Fibroblast of lung (primary cell): Measurements from ENCODE around the gene GBF1. TPM values are rescaled to one million over a fixed set of nuclear protein-coding genes. Genes with fewer than 3 reads are reported as not detected.

ENCODE experiments used
- DNase-seq, 2 donors: peaks; one replicate each; pipeline versions ENCODE4 v3.0.0 to v3.0.0-alpha.2; 2010; ENCODE audit warnings: low read depth in 2 of 2
- H2AFZ ChIP-seq: 2 replicates; pipeline ENCODE4 v1.5.1; 2012; ENCODE audit warnings: low read length, control low read depth, inconsistent platforms
- H3K27ac ChIP-seq: 2 replicates; pipeline ENCODE4 v1.5.1; 2011; ENCODE audit warnings: low read length, control low read depth; ENCODE audit not compliant: insufficient read depth
- H3K27me3 ChIP-seq: 2 replicates; pipeline ENCODE4 v1.5.1; 2011; ENCODE audit warnings: mild to moderate bottlenecking, low read length; ENCODE audit not compliant: control insufficient read depth, insufficient read depth
- H3K36me3 ChIP-seq: 2 replicates; pipeline ENCODE4 v1.5.1; 2011; ENCODE audit warnings: low read length; ENCODE audit not compliant: control insufficient read depth, insufficient read depth
- H3K4me1 ChIP-seq: 2 replicates; pipeline ENCODE4 v1.5.1; 2011; ENCODE audit warnings: low read length; ENCODE audit not compliant: control insufficient read depth, insufficient read depth; ENCODE audit errors: extremely low read depth
- H3K4me2 ChIP-seq: 2 replicates; pipeline ENCODE4 v1.5.1; 2011; ENCODE audit warnings: low read length, control low read depth; ENCODE audit not compliant: insufficient read depth; ENCODE audit errors: extremely low read depth
- H3K4me3 ChIP-seq, 4 experiments: fragments of 200-600 bp in 1 of 4; sonication (generic) in 1 of 4; replicated peaks in 1 of 4; 2 replicates each; pipeline ENCODE4 v1.5.1; 2011 to 2016; ENCODE audit warnings: low read length in 4 of 4, low read depth in 3 of 4, mild to moderate bottlenecking in 3 of 4, control low read depth in 2 of 4, inconsistent platforms in 1 of 4, mixed read lengths in 1 of 4; ENCODE audit not compliant: insufficient read depth in 1 of 4; ENCODE audit errors: control extremely low read depth in 1 of 4
- H3K79me2 ChIP-seq: 2 replicates; pipeline ENCODE4 v1.5.1; 2012; ENCODE audit warnings: mild to moderate bottlenecking, low read length, inconsistent platforms; ENCODE audit not compliant: control insufficient read depth, insufficient read depth
- H3K9ac ChIP-seq: 2 replicates; pipeline ENCODE4 v1.5.1; 2011; ENCODE audit warnings: mild to moderate bottlenecking, low read length, control low read depth; ENCODE audit not compliant: insufficient read depth
- H3K9me3 ChIP-seq: 2 replicates; pipeline ENCODE4 v1.5.1; 2012; ENCODE audit warnings: low read depth, low read length; ENCODE audit not compliant: control insufficient read depth, insufficient read depth
- H4K20me1 ChIP-seq: 2 replicates; pipeline ENCODE4 v1.5.1; 2011; ENCODE audit warnings: low read length; ENCODE audit not compliant: control insufficient read depth, insufficient read depth; ENCODE audit errors: extremely low read depth
- CTCF ChIP-seq, 2 donors: IDR thresholded peaks in 1 of 2; conservative IDR thresholded peaks in 1 of 2; 1 replicate in 1 of 2; 2 replicates in 1 of 2; pipeline ENCODE4 v1.5.1; 2011 to 2012; ENCODE audit warnings: low read length in 2 of 2, control low read depth in 1 of 2, inconsistent platforms in 1 of 2, low read depth in 1 of 2, mild to moderate bottlenecking in 1 of 2
- EZH2 ChIP-seq: IDR thresholded peaks from 2 replicates; pipeline ENCODE4 v1.5.1; 2012; ENCODE audit warnings: low read length, control low read depth, mild to moderate bottlenecking; ENCODE audit errors: missing control alignments
- polyA plus RNA-seq, 2 donors: library from polyadenylated mRNA; depleted of rRNA in 1 of 2; stranded (reverse) in 1 of 2; unstranded in 1 of 2; fragments of >200 nt; gene quantifications; 2 replicates each; pipeline ENCODE4 v1.2.1, GENCODE V29; 2011 to 2012; ENCODE audit warnings: missing spikeins in 1 of 2
- total RNA-seq: library from RNA; depleted of rRNA; stranded (reverse); fragments of >200 nt; gene quantifications from 2 replicates; pipeline ENCODE4 v1.2.1, GENCODE V29; 2014

Gene GBF1
- total and polyA plus RNA-seq, 2 donors (not counting 1 experiment from before 2014, with no cell fraction given): 24.1 to 24.6 TPM

- DNase-seq: no peak
- H4K20me1 ChIP-seq: no peaks in the 10 kb centered on the region
- H3K9me3 ChIP-seq: no peaks in the 10 kb centered on the region
- no peak overlapping the region for H3K27ac ChIP-seq
- peaks cover 2% of the 10 kb centered on the region for H3K4me1 ChIP-seq
- no peak overlapping the region for H3K9ac ChIP-seq
- no peaks in the 10 kb centered on the region for H3K27me3 ChIP-seq
- H3K79me2 ChIP-seq: no peaks in the 10 kb centered on the region
- no peak overlapping the region for H3K4me3 ChIP-seq
- H3K36me3 ChIP-seq: no peaks in the 10 kb centered on the region
- no peak overlapping the region for H3K4me2 ChIP-seq
- no peak overlapping the region for H2AFZ ChIP-seq
- TF ChIP-seq CTCF (conservative IDR thresholded peaks at IDR 0.05 in 1 of 2, IDR thresholded peaks at IDR 0.05 in 1 of 2; ENCODE audit: low read depth in 1 of 2, low read length in 2 of 2) (no peak), EZH2 (no peak)
Measured at GRCh38 chr10:102220612-102221011, 24.7 kb upstream of the GBF1 start.

GRCh38 chr10:102222797-102223196 is 22.5 kb upstream of the GBF1 start:
- peaks cover 6% of the 10 kb centered on the region for H3K4me1 ChIP-seq
- no peaks in the 10 kb centered on the region for H3K9me3 ChIP-seq
- H3K4me3 ChIP-seq: no peak overlapping the region
- H3K36me3 ChIP-seq: no peaks in the 10 kb centered on the region
- TF ChIP-seq CTCF (conservative IDR thresholded peaks at IDR 0.05 in 1 of 2, IDR thresholded peaks at IDR 0.05 in 1 of 2; ENCODE audit: low read depth in 1 of 2, low read length in 2 of 2): no peak
- no peak for TF ChIP-seq EZH2
- H3K27ac ChIP-seq: no peak overlapping the region
- H2AFZ ChIP-seq: no peak overlapping the region
- no peaks in the 10 kb centered on the region for H4K20me1 ChIP-seq
- DNase-seq: no peak
- no peak overlapping the region for H3K4me2 ChIP-seq
- H3K27me3 ChIP-seq: peaks cover 10% of the 10 kb centered on the region
- H3K79me2 ChIP-seq: no peaks in the 10 kb centered on the region
- no peak overlapping the region for H3K9ac ChIP-seq

GRCh38 chr10:102225646-102226541 is 19.4 kb upstream of the GBF1 start, which contains the start of gene ELOVL3:
ELOVL3 (plus strand) TSS chr10:102226299; CDS start chr10:102226549, 250 bp downstream.
- H3K4me3 ChIP-seq: peak within 1 kb of the TSS in 3 of 4 experiments; percentile 16 to 44 (median 30)
- no peak within 1 kb of the TSS for H3K27ac ChIP-seq
- TF ChIP-seq CTCF (conservative IDR thresholded peaks at IDR 0.05 in 1 of 2, IDR thresholded peaks at IDR 0.05 in 1 of 2; ENCODE audit: low read depth in 1 of 2, low read length in 2 of 2): no peak
- TF ChIP-seq EZH2: no peak
- H3K36me3 ChIP-seq: no peaks in the 10 kb centered on the region
- H3K79me2 ChIP-seq: no peaks in the 10 kb centered on the region
- peaks cover 25% of the 10 kb centered on the region for H3K27me3 ChIP-seq
- DNase-seq: peak; percentile 92 to 94
- H2AFZ ChIP-seq: peak within 1 kb of the TSS; percentile 99
- peak within 1 kb of the TSS; percentile 62 for H3K4me2 ChIP-seq
- H4K20me1 ChIP-seq: no peaks in the 10 kb centered on the region
- no peaks in the 10 kb centered on the region for H3K9me3 ChIP-seq
- H3K4me1 ChIP-seq: peaks cover 11% of the 10 kb centered on the region
- H3K9ac ChIP-seq: peak within 1 kb of the TSS; percentile 30
